ENCODE data around the gene ZNF732. TPM values are rescaled to one million over a fixed set of nuclear protein-coding genes. Genes with fewer than 3 reads are reported as not detected.
"Not testable (repeated sequence)": the region's sequence is repeated elsewhere in the genome, so short reads cannot be mapped to it uniquely, and the experiment has no call there.

ZNF732 gene
- total RNA-seq, 1 donor from 2014 or later = 0.23 TPM

DNA sequence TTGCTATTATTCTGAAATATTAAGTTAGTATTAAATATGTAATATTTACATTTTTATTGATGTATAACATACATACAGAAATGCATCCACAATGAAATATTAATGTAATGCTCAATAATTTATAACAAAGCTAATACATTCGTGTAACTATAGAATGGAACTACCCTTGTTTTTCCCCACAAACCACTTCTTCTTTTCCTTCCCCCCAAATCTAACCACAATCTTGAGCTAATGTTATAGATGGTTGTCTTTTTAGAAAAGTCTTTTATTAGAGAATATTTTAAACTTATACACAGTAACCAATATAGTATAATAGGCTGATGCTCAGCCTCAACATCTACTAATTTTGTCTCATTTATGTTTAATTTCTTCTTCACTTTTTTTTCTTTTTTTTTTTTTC is 4.5 kb upstream of the ZNF732 start:
- DNase-seq = no peak

DNA sequence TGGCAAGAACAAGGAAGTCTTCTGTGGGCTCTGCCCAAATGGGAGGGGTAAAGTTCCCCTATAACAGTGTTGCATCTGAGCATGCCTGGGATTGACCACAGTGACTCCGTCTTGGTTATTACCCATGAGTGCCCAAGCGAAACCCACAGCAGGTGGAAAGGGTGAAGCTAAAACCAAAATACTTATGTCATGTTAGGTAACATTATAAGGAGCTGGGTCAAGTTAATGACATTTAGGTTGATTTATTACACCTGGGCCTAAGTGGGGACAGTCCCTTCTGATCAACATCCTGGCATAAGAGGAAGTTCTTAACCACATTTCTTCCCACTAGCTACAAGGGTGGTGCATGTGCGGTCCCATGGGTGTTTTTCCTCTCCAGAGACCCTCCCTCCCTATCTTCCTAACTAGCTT is 1.3 kb upstream of the ZNF732 start:
- peaks cover 18% of the 10 kb centered on the region for H3K27me3 ChIP-seq
- DNase-seq (no peak), ATAC-seq (no peak)
- H3K36me3 ChIP-seq = no peaks in the 10 kb centered on the region
- H3K27ac ChIP-seq = no peak overlapping the region
- TF ChIP-seq, protein P1, sequence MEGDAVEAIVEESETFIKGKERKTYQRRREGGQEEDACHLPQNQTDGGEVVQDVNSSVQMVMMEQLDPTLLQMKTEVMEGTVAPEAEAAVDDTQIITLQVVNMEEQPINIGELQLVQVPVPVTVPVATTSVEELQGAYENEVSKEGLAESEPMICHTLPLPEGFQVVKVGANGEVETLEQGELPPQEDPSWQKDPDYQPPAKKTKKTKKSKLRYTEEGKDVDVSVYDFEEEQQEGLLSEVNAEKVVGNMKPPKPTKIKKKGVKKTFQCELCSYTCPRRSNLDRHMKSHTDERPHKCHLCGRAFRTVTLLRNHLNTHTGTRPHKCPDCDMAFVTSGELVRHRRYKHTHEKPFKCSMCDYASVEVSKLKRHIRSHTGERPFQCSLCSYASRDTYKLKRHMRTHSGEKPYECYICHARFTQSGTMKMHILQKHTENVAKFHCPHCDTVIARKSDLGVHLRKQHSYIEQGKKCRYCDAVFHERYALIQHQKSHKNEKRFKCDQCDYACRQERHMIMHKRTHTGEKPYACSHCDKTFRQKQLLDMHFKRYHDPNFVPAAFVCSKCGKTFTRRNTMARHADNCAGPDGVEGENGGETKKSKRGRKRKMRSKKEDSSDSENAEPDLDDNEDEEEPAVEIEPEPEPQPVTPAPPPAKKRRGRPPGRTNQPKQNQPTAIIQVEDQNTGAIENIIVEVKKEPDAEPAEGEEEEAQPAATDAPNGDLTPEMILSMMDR (IDR thresholded peaks at IDR 0.05) = no peak
- H3K4me1 ChIP-seq = no peaks in the 10 kb centered on the region
- H3K4me3 ChIP-seq = no peak overlapping the region
- intact Hi-C loops (cut with DNase I) = no loop called here
- H3K9me3 ChIP-seq = no peaks in the 10 kb centered on the region

More for the DNA sequence above, 4.5 kb upstream of the ZNF732 start:
- H3K4me3 ChIP-seq = no peak overlapping the region
- H3K9me3 ChIP-seq = no peaks in the 10 kb centered on the region
- H3K27me3 ChIP-seq = peaks cover 8% of the 10 kb centered on the region
- no peak overlapping the region for H3K27ac ChIP-seq
- intact Hi-C loops (cut with DNase I) = no loop called here
- TF ChIP-seq, protein P1 (IDR thresholded peaks at IDR 0.05) = no peak
- no peaks in the 10 kb centered on the region for H3K4me1 ChIP-seq
- no peaks in the 10 kb centered on the region for H3K36me3 ChIP-seq
- no peak for ATAC-seq

DNA sequence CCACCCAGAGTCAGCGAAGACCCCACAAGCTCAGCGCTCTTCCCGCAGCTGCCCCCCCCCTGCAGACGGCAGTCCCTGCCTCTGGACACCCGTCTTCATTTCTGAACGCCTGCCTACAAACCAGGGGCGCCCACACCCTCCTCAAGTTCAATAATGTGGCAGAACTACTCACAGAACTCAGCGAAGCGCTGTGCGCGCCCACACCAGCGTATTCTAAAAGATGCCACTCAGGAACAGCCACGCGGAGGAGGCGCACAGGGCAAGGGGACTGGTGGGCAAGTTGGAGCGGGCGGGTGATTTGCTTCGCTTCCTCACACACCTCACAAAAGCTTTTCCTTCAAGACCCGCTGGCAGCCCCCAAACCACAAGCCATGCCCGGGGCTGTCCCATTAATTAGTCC is 758 bp downstream of the ZNF732 start:
- intact Hi-C loops (cut with DNase I); H3K4me1 ChIP-seq; H3K9me3 ChIP-seq; H3K27ac ChIP-seq; ATAC-seq; DNase-seq; H3K36me3 ChIP-seq: not testable (repeated sequence)
- peak overlapping the region; percentile 31 for H3K4me3 ChIP-seq
- peaks cover 18% of the 10 kb centered on the region for H3K27me3 ChIP-seq

DNA sequence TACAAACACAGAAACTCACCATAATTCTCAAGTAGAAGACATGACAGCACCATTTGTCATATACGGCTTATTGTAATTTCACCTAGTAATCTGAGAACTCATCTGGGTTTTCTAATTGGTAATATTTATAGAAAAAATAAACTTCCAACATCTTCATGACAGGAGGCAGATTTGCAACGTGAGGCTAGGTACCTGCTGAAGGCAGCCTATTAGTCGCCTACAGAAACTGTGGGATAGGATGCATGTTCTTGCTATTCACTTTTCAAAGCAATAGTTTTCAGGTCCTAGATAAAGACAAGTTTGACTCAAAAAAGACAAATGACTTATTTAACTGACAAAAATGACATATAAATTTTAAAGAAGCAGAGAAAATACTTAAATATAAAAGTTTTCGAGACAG is 2.9 kb downstream of the ZNF732 start:
- no peak for DNase-seq
- TF ChIP-seq, protein P1 (IDR thresholded peaks at IDR 0.05) = no peak
- no peaks in the 10 kb centered on the region for H3K9me3 ChIP-seq

DNA sequence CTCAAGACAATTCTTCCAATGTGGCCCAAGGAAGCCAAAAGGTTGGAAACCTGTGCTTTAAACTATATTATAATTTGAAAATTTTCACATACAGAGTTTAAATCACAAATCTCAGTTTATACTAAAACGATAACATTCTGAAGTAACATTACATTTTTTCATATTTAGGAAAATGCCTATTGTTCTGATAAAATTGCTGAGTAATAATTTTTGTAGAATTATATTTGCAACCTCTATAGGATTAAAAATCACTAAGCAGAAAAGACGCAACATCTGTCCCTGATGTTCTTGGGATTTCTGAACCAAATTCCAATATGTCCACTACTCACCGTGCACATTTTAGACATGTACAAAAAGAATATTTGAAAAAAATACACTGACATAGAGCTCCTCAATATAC is 10.5 kb downstream of the ZNF732 start:
- Histone ChIP-seq H3K27ac (no peak overlapping the region), H3K4me3 (no peak overlapping the region), H3K36me3 (no peaks in the 10 kb centered on the region), H3K9me3 (no peaks in the 10 kb centered on the region), H3K27me3 (no peaks in the 10 kb centered on the region), H3K4me1 (no peaks in the 10 kb centered on the region)
- no peak for ATAC-seq
- TF ChIP-seq, protein P1 (IDR thresholded peaks at IDR 0.05) = no peak
- intact Hi-C loops (cut with DNase I) = no loop called here
- no peak for DNase-seq

More for the DNA sequence above, 2.9 kb downstream of the ZNF732 start:
- no peak overlapping the region for H3K27ac ChIP-seq
- H3K4me3 ChIP-seq = no peak overlapping the region
- peaks cover 18% of the 10 kb centered on the region for H3K27me3 ChIP-seq
- H3K4me1 ChIP-seq = no peaks in the 10 kb centered on the region
- no peaks in the 10 kb centered on the region for H3K36me3 ChIP-seq
- no peak for ATAC-seq
- intact Hi-C loops (cut with DNase I) = no loop called here

DNA sequence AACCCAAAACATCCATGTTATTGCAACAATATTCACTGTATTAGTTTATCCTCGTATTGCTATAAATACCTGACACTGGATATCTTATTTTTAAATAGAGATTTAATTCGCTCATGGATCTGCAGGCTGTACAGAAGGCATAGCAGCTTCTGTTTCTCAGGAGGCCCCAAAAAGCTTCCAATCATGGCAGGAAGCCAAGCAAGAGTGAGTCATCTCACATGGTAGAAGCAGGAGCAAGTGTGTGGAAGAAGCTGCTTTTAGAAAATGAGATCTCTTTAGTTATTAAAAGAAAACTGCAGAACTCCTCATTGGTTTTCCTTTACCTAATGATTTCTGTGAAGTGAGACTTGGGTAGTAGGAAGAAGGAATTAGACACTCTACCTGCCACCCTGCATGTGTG is 16.4 kb downstream of the ZNF732 start:
- intact Hi-C loops (cut with DNase I) = no loop called here
- DNase-seq (no peak), ATAC-seq (no peak)
- Histone ChIP-seq H3K27me3 (no peaks in the 10 kb centered on the region), H3K9me3 (peaks cover 18% of the 10 kb centered on the region), H3K4me3 (no peak overlapping the region), H3K36me3 (no peaks in the 10 kb centered on the region), H3K4me1 (no peaks in the 10 kb centered on the region), H3K27ac (no peak overlapping the region)
- TF ChIP-seq, protein P1 (IDR thresholded peaks at IDR 0.05) = no peak

Data from upper lobe of right lung (tissue), 1 donor.